Stomach (tissue), 4 donors: ENCODE data around the gene CLDN20.

Source experiments
- CTCF ChIP-seq, 7 experiments: fragments of 450-650 bp in 4 of 7; fragments of 200-600 bp in 3 of 7; sonication (generic) in 3 of 7; IDR thresholded peaks; one replicate each; pipeline ENCODE4 v1.5.1; 2016 to 2019; ENCODE audit warnings: antibody characterized with exemption in 7 of 7, control low read depth in 2 of 7, mild to moderate bottlenecking in 1 of 7
- EP300 ChIP-seq: sonication (generic); formaldehyde crosslinking; IDR thresholded peaks from one replicate; pipeline ENCODE4 v1.6.1; 2017; ENCODE audit warnings: antibody characterized with exemption
- POLR2A ChIP-seq, 4 donors: fragments of 450-650 bp; IDR thresholded peaks; one replicate each; pipeline ENCODE4 v1.6.1; 2016; ENCODE audit warnings: antibody characterized with exemption in 4 of 4, control low read depth in 2 of 4, mild to moderate bottlenecking in 1 of 4, moderate library complexity in 1 of 4
- POLR2AphosphoS5 ChIP-seq, 3 donors: sonication (generic); formaldehyde crosslinking; IDR thresholded peaks; one replicate each; pipeline ENCODE4 v1.6.1; 2016; ENCODE audit warnings: antibody characterized with exemption in 3 of 3

DNA sequence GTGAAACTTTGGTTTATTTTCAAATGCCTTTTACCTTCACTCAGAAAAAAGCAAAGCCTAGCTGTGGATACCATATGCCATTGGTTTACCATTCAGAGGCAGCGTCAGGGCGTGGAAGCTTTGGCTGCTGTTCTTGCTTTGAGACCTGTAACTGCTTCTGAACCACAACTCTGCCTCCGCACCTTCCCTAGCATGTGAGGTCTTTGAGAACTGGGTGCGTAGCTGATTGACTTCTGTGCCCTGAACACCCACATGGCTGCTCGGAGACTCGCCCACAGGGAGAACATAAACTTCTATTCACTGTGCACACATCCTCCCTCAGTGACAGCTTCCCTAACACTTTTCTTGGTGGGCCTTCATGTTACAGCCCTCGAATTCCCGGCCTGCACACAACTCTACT, 11.2 kb upstream of the CLDN20 start:
- TF ChIP-seq CTCF (IDR thresholded peaks at IDR 0.05): no peak
- no peak for TF ChIP-seq POLR2AphosphoS5 (IDR thresholded peaks at IDR 0.05)
- no peak for TF ChIP-seq POLR2A (IDR thresholded peaks at IDR 0.05)
- no peak for TF ChIP-seq EP300
